Measurements from ENCODE around the gene MAML2.

The MAML2 gene

DNA sequence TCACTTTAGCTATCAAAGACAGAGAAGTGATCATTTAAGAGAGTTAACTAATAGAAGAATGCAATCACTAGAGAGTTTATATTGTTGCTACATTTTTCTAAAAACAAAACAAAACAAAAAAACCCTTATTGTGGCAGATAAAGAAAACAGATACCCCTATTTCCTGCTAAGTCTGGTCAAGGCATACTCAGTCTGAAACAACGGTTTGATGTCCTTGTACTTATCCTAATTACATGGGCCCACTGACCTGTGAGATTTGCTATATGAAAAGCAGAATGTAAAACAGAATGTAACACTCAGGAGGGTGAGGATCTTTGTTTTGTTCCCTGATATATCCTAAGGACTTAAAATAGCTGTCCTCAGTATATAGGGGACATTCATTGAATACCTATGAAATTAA, 24.6 kb downstream of the MAML2 start:
- DNase-seq (ENCODE audit: low spot score), result no peak

DNA sequence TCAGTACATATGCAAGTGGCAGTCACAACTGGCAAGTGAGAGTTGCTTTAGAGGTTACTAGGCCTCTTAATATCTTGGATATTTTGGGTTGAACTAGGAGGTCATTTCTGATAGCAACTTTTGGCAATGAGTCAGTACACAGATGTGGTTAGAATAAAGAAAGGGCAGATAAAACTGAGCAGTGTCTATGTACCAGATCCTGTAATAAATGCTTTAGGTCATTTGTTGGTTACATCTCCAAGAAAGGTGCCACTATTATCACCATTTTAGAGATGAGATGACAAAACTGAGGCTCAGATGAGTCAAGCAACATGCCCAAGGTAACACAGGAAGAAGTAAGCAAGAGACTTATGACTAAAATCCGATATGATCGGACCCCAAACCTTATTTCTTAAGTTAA, 25.0 kb downstream of the MAML2 start:
- DNase-seq (ENCODE audit: low spot score), result peak; percentile 42

DNA sequence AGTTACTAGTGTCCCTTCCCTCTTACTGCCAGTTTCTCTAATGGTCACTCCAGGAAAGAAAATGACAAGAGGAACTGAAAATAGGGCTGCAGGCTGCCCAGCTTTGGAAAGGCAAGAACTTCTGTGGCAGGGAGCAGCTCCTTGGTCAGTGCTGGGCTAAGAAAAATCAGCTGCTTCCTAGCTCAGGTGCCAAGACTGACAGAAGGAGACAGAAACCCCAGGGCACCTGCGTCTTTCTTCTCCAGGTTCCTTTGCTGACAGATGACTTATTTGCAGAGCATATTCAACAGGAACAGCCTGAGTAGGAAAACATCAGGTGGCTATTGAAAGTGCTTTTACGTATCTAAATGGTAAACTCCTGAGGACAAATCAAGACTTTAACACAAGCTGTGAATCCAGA, 25.4 kb downstream of the MAML2 start:
- DNase-seq (ENCODE audit: low spot score), result no peak

DNA sequence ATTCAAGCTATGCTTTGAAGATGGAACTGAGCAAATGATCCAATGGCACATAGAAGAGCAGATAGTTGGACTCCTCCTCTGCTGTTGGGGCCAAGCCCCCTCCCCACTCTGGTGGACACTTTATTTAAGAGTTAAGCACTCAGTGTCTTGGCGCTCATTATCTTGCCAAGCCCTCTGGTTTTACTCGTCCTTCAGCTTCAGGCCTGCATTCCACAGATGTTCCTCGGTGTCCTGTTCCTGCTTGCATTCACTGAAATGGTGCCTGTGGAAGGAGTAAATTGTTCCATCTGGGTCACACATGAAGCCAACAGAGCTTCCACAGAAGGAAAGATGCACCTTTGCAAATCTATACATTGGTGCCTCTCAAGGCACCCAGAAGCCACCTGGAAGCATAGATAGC, 26.1 kb downstream of the MAML2 start:
- no peak for DNase-seq (ENCODE audit: low spot score)

DNA sequence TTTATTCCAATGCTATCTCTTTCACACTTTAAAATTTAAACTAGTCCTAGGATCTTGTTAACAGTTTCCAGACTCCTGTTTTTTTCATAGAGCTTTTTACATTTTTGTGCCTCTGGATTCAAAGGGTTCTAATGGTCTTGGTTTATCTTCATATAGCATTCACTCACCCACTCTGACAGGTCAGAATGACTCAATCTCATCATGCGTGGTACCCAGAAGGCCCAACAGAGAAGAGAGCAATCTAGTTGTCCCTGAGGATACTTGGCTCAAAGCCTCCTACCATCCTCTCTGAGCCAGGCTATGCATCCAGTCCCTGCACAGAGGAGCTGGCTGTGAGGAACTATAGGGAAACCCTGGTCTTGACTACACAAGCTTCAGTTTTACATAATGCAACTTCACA, 27.5 kb downstream of the MAML2 start:
- DNase-seq (ENCODE audit: low spot score), result no peak

DNA sequence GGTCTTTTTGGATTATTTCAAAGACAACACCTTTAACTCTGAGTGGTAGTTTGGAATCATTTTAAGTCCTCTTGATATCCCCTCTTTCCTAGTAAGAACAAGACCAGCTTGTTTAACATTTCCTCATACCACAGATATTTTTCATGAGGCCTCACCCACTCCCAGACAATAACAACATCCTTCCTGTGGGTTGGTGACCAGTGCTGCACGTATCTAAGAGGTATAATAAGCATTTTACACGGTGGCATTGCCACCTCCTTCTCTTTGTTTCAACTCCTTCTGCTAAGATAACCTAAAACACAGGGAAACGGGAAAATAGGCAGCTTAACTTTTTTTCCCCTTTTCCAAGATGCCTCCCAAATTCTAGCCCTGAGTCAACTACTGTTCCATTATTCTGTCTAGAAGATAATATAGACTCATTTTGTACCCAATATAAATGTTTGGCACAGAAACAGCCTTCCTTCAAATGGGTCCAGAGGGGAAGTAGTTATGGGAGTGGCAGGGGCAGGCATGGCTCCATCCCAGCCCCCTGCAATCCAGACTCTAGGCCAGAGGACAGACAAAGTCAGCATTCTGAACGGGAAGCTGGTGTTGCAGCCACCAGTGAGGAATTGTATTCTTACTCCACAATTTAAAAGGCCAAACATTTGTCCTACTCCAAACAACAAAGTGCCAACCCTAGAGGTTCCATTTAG, 28.5 kb downstream of the MAML2 start:
- DNase-seq (ENCODE audit: low spot score), result no peak

DNA sequence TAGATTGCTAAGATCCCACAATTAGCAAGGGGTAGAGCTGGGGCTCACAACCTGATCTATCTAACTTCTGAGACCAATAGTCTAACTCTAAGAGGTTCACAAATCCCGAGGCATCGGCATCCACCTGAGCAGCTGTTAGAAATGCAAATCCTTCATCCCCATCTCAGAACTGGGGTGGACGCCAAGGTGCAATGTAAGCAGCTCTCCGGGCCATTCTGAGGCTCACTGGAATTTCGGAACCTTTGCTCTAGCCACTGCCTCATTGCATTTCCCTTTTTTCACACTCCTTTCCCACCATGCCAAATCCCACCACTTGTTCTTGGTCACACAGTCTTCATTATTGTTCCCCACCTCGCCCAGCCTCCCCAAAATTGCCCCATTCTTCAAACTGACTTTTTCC, 29.8 kb downstream of the MAML2 start:
- DNase-seq (ENCODE audit: low spot score), result no peak

DNA sequence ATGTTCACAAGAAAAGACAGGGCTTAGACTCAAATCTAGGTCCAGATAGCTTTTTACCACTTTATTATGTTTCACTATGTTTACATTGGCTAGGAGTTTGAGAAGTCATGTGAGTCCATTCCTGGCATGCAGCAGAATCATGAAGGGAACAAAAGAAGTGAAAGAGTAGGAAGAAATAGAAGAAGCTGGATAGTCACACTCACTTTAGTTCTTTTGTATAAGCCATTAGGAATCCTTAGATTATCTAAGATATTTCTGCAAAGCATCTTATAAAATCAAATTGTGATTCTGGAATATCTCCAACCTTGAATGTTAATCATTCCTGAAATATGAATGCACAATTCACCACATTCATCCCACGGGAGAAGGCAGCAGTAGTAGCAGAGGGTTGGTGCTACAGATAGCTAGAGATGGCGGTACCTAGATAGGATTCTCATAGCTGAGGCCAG, 31.9 kb downstream of the MAML2 start:
- no peak for DNase-seq (ENCODE audit: low spot score)

DNA sequence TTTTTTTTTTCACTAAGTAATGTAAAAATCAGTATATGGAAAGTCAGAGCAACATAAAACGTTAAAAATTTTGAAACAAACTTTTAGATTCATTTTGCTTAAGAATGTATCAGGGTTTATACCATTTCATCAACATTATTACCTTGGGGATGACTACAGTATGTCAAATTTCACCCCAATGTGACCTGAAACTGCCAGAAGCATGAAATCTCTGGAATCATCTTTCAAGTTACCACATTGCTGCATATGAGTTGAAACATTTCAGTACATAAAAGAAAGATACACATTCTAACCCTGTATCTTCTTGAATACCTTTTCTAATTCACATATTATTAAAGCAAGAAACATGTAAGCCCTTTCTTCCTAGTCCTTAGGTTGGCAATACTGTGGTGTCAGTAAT, 32.8 kb downstream of the MAML2 start:
- no peak for DNase-seq (ENCODE audit: low spot score)

DNA sequence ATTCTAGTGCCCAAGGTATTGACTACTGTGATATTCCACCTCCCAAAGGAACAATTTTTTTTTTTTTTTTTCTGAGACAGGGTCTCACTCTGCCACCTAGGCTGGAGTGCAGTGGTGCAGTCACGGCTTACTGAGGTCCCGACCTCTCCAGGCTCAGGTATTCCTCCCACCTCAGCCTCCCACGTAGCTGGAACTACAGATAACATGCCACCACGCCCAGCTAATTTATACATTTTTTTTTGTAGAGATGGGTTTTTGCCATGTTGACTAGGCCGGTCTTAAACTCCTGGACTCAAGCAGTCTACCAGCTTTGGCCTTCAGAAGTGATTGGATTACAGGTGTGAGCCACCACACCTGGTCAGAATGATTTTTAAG, 33.4 kb downstream of the MAML2 start:
- DNase-seq (ENCODE audit: low spot score), result no peak

DNA sequence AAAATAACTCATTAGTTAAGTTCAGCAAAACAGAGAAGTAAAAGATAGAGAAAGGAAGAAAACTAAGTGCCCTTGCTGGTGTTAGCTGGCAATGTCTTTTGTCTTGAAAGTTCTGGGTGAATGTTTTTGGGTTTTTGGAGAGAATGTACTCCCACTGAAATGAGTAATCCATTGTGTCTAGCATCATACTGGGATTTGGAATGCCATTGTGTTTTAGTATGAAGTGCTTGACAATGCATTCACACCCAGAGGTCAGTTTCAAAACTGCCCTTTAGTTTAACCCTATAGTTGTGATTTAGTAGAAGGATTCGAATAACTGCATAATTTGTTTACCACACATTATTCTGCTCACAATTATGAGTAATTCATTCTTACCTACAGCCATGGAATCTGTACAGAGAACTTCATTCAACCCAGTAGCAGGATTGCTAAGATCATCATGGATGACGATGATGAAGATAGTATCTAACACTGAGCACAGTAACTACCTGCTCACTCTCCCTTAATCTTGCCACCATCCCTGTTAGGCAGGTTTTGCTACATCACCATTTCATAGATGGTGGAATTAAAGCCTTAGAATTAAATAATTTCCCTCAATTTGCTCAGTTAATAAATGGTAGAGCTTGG, 33.9 kb downstream of the MAML2 start:
- no peak for DNase-seq (ENCODE audit: low spot score)

DNA sequence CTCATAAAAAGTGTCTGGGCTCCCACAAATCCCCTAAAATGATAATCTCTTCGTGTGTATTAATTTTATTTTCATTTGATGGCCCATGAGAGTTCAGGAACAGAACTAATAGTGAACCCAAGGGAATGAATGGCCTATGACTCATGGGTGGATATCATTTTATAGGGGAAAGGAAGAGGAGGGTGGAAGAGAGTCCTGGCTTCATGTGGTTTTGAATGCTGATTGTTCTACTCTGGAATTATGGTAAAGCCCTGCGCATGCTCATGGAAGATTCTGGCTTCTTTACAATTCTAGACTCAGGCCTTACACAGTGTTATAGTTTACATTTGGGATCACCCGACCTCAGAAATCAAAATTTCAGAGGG, 35.2 kb downstream of the MAML2 start:
- DNase-seq (ENCODE audit: low spot score), result no peak

DNA sequence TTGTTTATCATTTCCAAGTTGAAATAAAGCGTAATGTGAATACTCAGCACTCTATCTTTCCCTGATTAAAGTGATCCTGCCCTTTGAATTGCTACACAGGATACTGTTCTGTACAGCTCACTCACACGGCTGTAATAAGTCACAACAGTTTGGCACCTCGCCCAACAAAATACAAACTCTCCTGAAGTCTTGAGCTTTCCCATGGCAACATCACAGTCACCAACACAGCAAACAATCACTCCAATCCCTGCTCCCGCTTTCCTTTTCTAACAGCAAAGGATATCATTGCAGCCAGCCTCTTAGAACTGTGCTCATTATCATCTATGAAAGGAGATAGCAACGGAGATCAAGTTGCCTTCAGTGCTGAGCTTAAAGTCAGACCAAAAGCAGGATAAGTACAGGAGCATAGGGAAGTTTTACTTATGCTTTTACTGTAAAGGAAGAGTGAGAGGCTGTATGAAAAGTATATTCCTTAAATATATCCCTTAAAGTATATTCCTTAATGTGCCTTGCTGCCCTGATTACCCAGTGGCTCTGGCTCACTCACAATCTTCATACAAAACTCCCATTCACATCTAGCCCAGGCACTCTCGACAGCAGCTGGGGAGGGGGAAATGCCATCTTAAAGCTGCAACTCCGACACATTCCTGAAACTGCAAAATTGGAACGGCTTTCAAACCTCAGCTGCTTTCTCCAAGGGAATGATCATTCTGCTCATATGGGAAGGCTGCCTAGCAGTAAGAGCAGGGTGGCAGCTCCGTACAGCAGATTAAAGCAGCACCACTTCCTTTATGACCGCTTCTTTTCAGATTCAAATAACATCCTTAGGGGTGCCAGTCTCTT, 35.8 kb downstream of the MAML2 start:
- no peak for DNase-seq (ENCODE audit: low spot score)

DNA sequence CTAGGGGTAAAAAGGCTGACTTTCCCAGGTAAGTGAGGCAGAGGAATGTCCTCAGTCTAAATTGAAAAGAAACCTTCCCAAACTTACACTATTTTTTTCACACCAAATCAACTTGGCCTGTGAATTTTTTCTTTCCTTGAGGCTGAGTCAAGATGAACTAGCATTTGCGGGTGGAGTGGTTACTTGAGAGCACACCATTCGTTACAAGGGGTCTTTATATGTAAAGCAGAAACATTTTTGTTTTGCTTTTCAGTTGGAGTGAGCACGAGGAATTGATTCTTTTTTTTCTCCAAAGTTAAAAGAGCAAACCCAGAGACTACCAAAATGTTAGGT, 36.4 kb downstream of the MAML2 start:
- no peak for DNase-seq (ENCODE audit: low spot score)

DNA sequence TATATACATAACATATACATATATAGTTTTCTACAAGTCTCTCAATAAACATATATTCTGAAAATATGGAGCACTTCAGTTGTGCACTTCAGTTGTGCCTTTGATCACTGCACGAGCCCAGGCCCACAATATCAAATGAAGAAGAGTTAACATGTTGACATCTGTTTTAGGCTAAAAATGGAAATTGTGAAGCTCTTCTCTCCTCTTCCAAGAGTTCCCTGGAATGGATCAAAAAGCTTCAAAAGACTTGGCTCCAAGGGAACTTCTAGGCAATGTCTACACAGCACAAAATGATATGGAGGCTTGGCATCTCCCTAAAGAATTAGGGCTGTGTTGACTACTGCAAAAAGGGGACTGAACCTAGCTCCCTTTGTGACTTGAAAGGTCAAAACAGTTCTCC, 36.9 kb downstream of the MAML2 start:
- DNase-seq (ENCODE audit: low spot score), result no peak

DNA sequence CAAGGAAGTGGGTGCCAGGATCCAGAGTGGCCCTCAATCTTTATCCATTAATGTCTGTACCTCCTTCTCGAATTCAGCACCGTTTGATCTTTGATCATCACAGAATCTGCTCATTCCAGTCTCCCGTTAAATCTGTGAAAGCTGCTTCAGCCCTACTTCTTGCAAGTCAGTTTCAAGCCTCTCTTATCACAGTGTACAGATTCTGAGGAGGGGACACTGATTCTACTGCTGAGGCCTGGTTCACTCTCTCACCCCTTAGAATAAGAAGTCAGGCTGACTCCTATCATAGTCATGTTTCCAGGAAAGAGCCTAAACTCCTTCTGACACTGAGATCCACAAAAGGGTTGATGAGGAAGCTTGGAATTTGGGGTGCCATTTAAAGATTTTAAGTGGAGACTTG, 39.0 kb downstream of the MAML2 start:
- DNase-seq (ENCODE audit: low spot score), result no peak

DNA sequence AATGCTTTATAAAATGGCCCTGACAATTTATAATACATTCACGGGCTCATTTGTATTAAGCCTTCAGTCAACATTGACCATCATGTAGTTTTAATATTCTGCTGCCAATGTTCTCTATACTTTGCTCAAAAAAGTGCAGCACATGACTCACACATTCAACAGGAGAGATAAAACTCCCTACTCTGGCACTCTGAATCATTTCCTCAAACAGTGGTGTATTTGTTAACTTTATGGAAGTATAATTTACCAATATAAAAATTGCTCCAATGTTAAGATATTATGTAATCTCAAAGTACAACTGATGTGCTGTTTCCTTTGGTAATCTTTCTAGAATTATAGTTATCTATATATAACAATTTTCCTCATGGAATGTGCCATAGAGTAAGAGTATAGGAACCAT, 39.9 kb downstream of the MAML2 start:
- DNase-seq (ENCODE audit: low spot score), result peak; percentile 27

DNA sequence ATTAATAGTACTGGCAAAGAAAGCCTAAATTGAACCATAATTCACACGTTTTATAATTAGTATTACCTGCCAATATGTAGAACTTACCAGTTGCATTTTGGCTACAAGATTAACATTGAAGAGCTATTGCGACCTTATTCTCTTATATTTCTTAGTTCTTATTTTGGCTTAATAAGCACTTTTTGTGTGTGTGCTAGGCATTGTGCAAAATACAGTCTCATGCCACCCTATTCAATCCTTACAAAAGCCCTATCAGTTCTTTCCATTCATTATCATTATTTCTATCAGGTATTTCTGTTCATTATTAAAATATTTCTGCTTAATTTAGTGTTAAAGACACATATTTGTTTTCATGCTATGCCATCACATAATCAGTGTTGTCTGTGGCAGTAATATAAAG, 41.2 kb downstream of the MAML2 start:
- no peak for DNase-seq (ENCODE audit: low spot score)

DNA sequence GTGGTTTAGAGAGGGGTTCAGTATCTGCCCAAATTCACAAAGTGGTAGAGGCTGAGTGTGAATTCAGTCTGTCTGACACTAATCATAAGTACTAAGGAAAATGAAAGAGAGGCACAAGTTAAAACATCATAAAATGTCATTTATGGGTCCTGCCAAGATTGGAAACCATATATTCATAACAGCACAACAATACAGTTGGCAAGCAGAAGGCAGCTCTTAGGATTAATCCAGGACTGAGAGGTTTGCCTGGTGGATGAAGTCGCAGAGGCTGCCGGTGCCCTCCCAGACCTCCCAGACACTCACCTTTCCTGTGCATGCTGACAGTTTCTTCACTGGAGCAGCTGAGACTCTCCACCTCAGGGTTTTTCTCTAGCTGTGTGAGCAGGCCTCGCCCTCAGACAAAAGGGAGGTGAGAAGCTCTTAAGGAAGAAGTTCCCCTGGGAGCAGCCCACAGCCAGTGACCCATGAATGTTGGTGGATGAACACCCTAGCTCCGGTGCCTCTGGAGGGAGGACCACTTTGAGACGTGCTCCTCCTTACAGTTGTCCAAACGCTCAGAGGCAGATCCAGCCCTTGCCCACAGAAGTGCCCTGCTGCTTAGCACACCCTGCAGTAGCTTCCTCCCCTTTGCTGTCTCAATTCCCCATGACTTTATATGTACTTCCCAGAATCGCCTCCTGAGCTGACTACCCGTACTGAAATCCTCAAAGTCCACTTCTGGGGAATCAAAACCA, 43.7 kb downstream of the MAML2 start:
- DNase-seq (ENCODE audit: low spot score), result no peak

DNA sequence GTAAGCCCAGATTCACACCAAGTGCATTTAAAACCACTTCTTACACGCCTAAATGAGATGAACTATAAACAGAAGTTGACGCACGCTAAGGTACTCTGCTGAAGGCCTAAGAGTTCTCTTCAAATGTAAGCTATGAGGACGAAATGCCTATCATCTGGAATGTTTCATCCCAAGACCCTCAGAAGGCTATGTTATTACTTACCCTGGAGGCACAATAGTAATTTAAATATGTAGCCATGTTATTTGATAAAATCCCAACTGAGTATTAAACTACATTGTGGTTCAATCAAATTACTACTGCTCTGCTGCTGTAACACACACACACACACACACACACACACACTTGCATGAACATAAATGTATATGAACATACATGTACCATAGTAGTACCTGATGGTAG, 47.6 kb downstream of the MAML2 start:
- DNase-seq (ENCODE audit: low spot score), result no peak

DNA sequence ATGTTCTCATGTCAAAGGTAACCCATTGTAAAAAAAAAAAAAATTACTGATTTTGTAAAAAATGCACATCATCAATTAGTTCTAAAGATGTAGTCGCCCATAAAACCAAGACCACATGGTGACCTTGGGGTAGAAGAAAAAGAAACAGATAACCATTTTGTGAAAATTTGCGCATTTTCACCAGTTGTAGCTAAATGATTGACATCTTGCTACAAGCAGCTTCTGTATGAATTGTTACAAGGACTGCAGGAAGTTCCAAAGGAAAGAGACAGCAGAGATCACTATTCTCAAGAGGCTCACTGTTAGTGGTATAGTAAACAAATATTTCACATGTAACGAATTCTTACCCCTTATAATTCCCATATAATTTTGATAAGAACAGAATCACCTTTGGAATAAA, 48.7 kb downstream of the MAML2 start:
- no peak for DNase-seq (ENCODE audit: low spot score)

DNA sequence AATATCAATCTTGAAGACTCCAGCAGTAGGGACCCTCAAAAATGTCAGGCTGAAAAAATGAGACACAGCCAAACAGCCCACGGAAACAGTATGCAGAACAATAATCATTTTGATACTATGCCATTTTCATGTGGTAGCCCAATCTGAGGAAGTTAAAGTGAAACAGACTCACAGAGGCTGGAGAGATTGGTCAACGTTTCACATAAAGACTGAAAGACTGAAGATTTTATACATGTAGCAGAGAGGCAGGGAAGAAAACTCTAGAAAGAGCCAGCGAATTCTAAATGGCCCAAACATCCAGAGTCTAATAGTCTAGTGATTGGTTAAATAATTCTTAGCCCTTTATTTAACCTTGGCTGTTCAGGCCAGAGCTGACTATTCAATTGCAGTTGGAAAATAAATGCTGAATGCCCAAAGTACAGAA, 49.4 kb downstream of the MAML2 start:
- peak; percentile 18 for DNase-seq (ENCODE audit: low spot score)

DNA sequence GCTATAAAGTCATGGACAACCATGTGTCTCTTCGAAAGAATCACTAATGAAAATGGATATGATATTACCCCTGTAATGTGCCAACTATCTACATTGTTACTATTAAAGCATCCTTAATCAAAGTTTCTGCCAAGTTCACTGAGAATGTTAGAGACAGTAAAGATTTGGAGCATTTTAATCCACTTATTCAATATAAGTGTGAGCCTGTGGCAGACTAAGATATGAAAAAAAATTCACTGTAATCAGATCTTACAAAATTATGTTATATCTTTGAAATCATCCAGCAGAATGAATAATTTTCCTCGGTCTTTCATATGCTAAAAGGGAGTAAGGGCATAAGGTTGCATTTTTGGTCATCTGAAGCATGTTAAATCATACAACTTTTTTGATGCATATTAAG, 49.9 kb downstream of the MAML2 start:
- DNase-seq (ENCODE audit: low spot score), result no peak
